Measurements from ENCODE around the gene CDH11. TPM values are rescaled to one million over a fixed set of nuclear protein-coding genes. Genes with fewer than 3 reads are reported as not detected.

The CDH11 gene
- total and polyA plus RNA-seq, 2 experiments from 2014 or later = 3.5 to 19.6 TPM

DNA sequence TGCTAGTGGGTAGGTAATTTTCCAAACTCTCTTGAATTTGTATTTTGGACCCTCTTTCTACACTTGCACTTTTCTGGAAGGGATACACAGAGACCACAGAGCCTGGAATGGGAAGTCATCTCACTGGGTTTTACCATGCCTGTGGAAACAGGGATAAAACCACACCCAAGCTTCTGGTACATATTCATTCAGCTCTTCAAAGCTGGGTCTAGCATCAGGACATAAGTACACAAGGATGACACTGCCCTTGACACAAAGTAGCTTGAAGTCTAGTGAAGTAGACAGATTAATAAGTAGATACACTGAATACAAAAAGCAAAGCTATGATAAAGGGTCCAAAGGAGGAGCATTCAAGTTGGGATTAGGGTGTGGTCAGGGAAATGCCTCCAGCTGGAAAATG lies 118.2 kb downstream of the CDH11 start (continued):
- TF ChIP-seq, protein P1, sequence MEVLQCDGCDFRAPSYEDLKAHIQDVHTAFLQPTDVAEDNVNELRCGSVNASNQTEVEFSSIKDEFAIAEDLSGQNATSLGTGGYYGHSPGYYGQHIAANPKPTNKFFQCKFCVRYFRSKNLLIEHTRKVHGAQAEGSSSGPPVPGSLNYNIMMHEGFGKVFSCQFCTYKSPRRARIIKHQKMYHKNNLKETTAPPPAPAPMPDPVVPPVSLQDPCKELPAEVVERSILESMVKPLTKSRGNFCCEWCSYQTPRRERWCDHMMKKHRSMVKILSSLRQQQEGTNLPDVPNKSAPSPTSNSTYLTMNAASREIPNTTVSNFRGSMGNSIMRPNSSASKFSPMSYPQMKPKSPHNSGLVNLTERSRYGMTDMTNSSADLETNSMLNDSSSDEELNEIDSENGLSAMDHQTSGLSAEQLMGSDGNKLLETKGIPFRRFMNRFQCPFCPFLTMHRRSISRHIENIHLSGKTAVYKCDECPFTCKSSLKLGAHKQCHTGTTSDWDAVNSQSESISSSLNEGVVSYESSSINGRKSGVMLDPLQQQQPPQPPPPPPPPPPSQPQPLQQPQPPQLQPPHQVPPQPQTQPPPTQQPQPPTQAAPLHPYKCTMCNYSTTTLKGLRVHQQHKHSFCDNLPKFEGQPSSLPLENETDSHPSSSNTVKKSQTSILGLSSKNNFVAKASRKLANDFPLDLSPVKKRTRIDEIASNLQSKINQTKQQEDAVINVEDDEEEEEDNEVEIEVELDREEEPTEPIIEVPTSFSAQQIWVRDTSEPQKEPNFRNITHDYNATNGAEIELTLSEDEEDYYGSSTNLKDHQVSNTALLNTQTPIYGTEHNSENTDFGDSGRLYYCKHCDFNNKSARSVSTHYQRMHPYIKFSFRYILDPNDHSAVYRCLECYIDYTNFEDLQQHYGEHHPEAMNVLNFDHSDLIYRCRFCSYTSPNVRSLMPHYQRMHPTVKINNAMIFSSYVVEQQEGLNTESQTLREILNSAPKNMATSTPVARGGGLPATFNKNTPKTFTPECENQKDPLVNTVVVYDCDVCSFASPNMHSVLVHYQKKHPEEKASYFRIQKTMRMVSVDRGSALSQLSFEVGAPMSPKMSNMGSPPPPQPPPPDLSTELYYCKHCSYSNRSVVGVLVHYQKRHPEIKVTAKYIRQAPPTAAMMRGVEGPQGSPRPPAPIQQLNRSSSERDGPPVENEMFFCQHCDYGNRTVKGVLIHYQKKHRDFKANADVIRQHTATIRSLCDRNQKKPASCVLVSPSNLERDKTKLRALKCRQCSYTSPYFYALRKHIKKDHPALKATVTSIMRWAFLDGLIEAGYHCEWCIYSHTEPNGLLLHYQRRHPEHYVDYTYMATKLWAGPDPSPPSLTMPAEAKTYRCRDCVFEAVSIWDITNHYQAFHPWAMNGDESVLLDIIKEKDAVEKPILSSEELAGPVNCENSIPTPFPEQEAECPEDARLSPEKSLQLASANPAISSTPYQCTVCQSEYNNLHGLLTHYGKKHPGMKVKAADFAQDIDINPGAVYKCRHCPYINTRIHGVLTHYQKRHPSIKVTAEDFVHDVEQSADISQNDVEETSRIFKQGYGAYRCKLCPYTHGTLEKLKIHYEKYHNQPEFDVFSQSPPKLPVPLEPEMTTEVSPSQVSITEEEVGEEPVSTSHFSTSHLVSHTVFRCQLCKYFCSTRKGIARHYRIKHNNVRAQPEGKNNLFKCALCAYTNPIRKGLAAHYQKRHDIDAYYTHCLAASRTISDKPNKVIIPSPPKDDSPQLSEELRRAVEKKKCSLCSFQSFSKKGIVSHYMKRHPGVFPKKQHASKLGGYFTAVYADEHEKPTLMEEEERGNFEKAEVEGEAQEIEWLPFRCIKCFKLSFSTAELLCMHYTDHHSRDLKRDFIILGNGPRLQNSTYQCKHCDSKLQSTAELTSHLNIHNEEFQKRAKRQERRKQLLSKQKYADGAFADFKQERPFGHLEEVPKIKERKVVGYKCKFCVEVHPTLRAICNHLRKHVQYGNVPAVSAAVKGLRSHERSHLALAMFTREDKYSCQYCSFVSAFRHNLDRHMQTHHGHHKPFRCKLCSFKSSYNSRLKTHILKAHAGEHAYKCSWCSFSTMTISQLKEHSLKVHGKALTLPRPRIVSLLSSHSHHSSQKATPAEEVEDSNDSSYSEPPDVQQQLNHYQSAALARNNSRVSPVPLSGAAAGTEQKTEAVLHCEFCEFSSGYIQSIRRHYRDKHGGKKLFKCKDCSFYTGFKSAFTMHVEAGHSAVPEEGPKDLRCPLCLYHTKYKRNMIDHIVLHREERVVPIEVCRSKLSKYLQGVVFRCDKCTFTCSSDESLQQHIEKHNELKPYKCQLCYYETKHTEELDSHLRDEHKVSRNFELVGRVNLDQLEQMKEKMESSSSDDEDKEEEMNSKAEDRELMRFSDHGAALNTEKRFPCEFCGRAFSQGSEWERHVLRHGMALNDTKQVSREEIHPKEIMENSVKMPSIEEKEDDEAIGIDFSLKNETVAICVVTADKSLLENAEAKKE (CRISPR knock-in tag; IDR thresholded peaks at IDR 0.05) = no peak

GRCh38 chr16:65002265-65002664 lies 119.6 kb downstream of the CDH11 start:
- Histone ChIP-seq H3F3A (replicated peaks; ENCODE audit: low read depth) (no peaks in the 10 kb centered on the region), H3K4me2 (no peak overlapping the region), H2AFZ (no peak overlapping the region), H3K79me2 (replicated peaks; ENCODE audit: insufficient read depth) (no peaks in the 10 kb centered on the region), H3K27ac (ENCODE audit: low read depth) (no peak overlapping the region), H4K20me1 (replicated peaks; ENCODE audit: insufficient read depth) (no peaks in the 10 kb centered on the region), H3K9me2 (ENCODE audit: insufficient read depth) (0 out of 2 replicates have a peak, but pooled peaks cover 9% of the 10 kb centered on the region), H3K4me1 (ENCODE audit: insufficient read depth) (peaks cover 8% of the 10 kb centered on the region; the same call in 1 of the 2 replicates), H3K4me3 (no peak overlapping the region), H3K36me3 (ENCODE audit: insufficient read depth) (no peaks in the 10 kb centered on the region), H3K27me3 (ENCODE audit: insufficient read depth) (no peaks in the 10 kb centered on the region)
- Mint-ChIP-seq H3K9me3 (no peaks in the 10 kb centered on the region; the same call in 2 of the 3 replicates), H3K4me3 (no peak overlapping the region), H3K27me3 (ENCODE audit: insufficient read depth, low read depth, poor library complexity) (peaks cover 3% of the 10 kb centered on the region), H3K36me3 (ENCODE audit: low read depth) (no peaks in the 10 kb centered on the region; the same call in 1 of the 3 replicates), H3K27ac (no peak overlapping the region), H3K4me1 (peaks cover 13% of the 10 kb centered on the region)
- ATAC-seq (no peak), DNase-seq (ENCODE audit: low spot score) (no peak)
- TF ChIP-seq, protein P2, sequence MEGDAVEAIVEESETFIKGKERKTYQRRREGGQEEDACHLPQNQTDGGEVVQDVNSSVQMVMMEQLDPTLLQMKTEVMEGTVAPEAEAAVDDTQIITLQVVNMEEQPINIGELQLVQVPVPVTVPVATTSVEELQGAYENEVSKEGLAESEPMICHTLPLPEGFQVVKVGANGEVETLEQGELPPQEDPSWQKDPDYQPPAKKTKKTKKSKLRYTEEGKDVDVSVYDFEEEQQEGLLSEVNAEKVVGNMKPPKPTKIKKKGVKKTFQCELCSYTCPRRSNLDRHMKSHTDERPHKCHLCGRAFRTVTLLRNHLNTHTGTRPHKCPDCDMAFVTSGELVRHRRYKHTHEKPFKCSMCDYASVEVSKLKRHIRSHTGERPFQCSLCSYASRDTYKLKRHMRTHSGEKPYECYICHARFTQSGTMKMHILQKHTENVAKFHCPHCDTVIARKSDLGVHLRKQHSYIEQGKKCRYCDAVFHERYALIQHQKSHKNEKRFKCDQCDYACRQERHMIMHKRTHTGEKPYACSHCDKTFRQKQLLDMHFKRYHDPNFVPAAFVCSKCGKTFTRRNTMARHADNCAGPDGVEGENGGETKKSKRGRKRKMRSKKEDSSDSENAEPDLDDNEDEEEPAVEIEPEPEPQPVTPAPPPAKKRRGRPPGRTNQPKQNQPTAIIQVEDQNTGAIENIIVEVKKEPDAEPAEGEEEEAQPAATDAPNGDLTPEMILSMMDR (conservative IDR thresholded peaks at IDR 0.05; ENCODE audit: low read depth in 2 of 2) = no peak
- TF ChIP-seq ZNF114 (CRISPR knock-in tag; IDR thresholded peaks at IDR 0.05) (no peak), ZNF331 (CRISPR knock-in tag; IDR thresholded peaks at IDR 0.05; ENCODE audit: low read depth) (no peak), EZH2phosphoT487 (IDR thresholded peaks at IDR 0.05; ENCODE audit: unreplicated experiment) (no peak), POLR2AphosphoS5 (IDR thresholded peaks at IDR 0.05; ENCODE audit: low read depth) (no peak), EZH2 (IDR thresholded peaks at IDR 0.05; ENCODE audit: low read depth, unreplicated experiment) (no peak)
- TF ChIP-seq, protein P1 (CRISPR knock-in tag; IDR thresholded peaks at IDR 0.05) = no peak
